H1 (cell line): ENCODE data around the gene VENTX. TPM values are rescaled to one million over a fixed set of nuclear protein-coding genes. Genes with fewer than 3 reads are reported as not detected.

Source experiments
- CHD7 ChIP-seq: fragments of 300-600 bp; sonication (generic); IDR thresholded peaks from 2 replicates; pipeline ENCODE4 v1.7.1; 2012; ENCODE audit warnings: low read length, moderate library complexity, mild to moderate bottlenecking, inconsistent platforms; ENCODE audit not compliant: insufficient replicate concordance
- CTBP2 ChIP-seq: IDR thresholded peaks from 2 replicates; pipeline ENCODE4 v1.7.0; 2011; ENCODE audit warnings: borderline replicate concordance, mild to moderate bottlenecking, moderate library complexity, mixed read lengths, low read length; ENCODE audit not compliant: insufficient read depth, insufficient read length
- TAF7 ChIP-seq: optimal IDR thresholded peaks from 2 replicates; pipeline ENCODE3; 2011; ENCODE audit warnings: low read depth, mild to moderate bottlenecking, inconsistent platforms, low read length, moderate library complexity, borderline replicate concordance
- polyA plus RNA-seq, 7 experiments: library from polyadenylated mRNA; depleted of rRNA in 3 of 7; stranded (reverse) in 5 of 7; unstranded in 2 of 7; fragments of >200 nt in 5 of 7; fragments of 200-250 nt in 2 of 7; gene quantifications; 1 replicate in 5 of 7; 2 replicates in 1 of 7; 4 replicates in 1 of 7; pipeline versions ENCODE4 v1.2.1 to v1.2.3, GENCODE V29; 2011 to 2013; ENCODE audit warnings: missing spikeins in 2 of 7, mixed read lengths in 2 of 7
- total RNA-seq: library from RNA; stranded (reverse); fragmentation: NEBNext Ultra II Directional; extraction: Animal tissue kit (Norgen Biotek cat#: 25700); gene quantifications from 2 replicates; pipeline ENCODE4 v1.2.1, GENCODE V29; 2021

VENTX gene
- total and polyA plus RNA-seq, 2 of the 8 experiments (the other 6 are each of a cell fraction or from before 2014, with no cell fraction given) = 5.6 TPM

- TF ChIP-seq CHD7 = no peak
- no peak for TF ChIP-seq TAF7
- TF ChIP-seq CTBP2 = peak; percentile 74
Observed at GRCh38 chr10:133257489-133258065, 19.9 kb downstream of the VENTX start (continued).
